Ecto neural progenitor cell (in vitro differentiated cells): ENCODE results near the gene POMT2.
"Not testable (repeated sequence)": the region's sequence is repeated elsewhere in the genome, so short reads cannot be mapped to it uniquely, and the experiment has no call there.

Experiments
- DNase-seq: peaks from one replicate; pipeline ENCODE4 v3.0.0-alpha.2; 2018; ENCODE audit warnings: low spot score

The POMT2 gene

GRCh38 chr14:77296906-77297305 lies 23.8 kb downstream of the POMT2 start:
- DNase-seq: no peak

GRCh38 chr14:77296155-77296554 lies 24.5 kb downstream of the POMT2 start:
- DNase-seq: no peak

- DNase-seq: no peak
Observed at GRCh38 chr14:77290705-77291104, 30.0 kb downstream of the POMT2 start.

GRCh38 chr14:77286576-77286975 lies 34.1 kb downstream of the POMT2 start:
- no peak for DNase-seq

- no peak for DNase-seq
Observed at GRCh38 chr14:77284466-77284865, 36.2 kb downstream of the POMT2 start.

GRCh38 chr14:77284066-77284465 lies 36.6 kb downstream of the POMT2 start:
- DNase-seq: no peak

GRCh38 chr14:77281852-77282410 lies 38.8 kb downstream of the POMT2 start:
- no peak for DNase-seq

GRCh38 chr14:77280921-77281320 lies 39.8 kb downstream of the POMT2 start:
- DNase-seq: not testable (repeated sequence)

- no peak for DNase-seq
Observed at GRCh38 chr14:77279719-77280118, 41.0 kb downstream of the POMT2 start.

GRCh38 chr14:77278461-77279230 lies 42.0 kb downstream of the POMT2 start:
- no peak for DNase-seq

GRCh38 chr14:77276959-77277358 lies 43.7 kb downstream of the POMT2 start:
- DNase-seq: no peak

GRCh38 chr14:77276295-77276935 lies 44.3 kb downstream of the POMT2 start:
- DNase-seq: no peak

GRCh38 chr14:77275601-77276017 lies 45.1 kb downstream of the POMT2 start:
- DNase-seq: no peak

GRCh38 chr14:77275041-77275580 lies 45.6 kb downstream of the POMT2 start:
- DNase-seq: no peak

- DNase-seq: no peak
Observed at GRCh38 chr14:77273796-77274195, 46.9 kb downstream of the POMT2 start.

- DNase-seq: no peak
Observed at GRCh38 chr14:77272261-77272660, 48.4 kb downstream of the POMT2 start.

GRCh38 chr14:77271113-77271710 lies 49.5 kb downstream of the POMT2 start, which contains the start of gene NGB:
TSS of gene NGB (minus strand) at chr14:77271206. CDS start at chr14:77270937, 269 bp downstream.
- DNase-seq: no peak

- DNase-seq: no peak
Observed at GRCh38 chr14:77270361-77271112, 50.1 kb downstream of the POMT2 start.

- no peak for DNase-seq
Observed at GRCh38 chr14:77268989-77269600, 51.6 kb downstream of the POMT2 start.

- DNase-seq: no peak
Observed at GRCh38 chr14:77267937-77268699, 52.6 kb downstream of the POMT2 start.

GRCh38 chr14:77266336-77266735 lies 54.3 kb downstream of the POMT2 start:
- peak; percentile 34 for DNase-seq
